HCT116 (cell line): ENCODE data around the gene DCAF15. TPM values are rescaled to one million over a fixed set of nuclear protein-coding genes. Genes with fewer than 3 reads are reported as not detected.
A peak's percentile ranks its signal among the peaks of the same experiment; 100 is the strongest.

Source experiments
- ATAC-seq: fragments of 200-7000 bp; cut with Tn5 transposase; 2 replicates; pipeline ENCODE4 v1.9.1; 2020; ENCODE audit warnings: mild to moderate bottlenecking, moderate library complexity
- BruUV-seq: library from RNA; stranded (reverse); fragments of 400-500 nt; replicated peaks from 2 replicates; lab custom pipeline; 2021; lab: Mats Ljungman, UMichigan
- CTCF ChIA-PET: fragments of 300-600 bp; sonication (Branson Sonifier 250); formaldehyde crosslinking; loops from one replicate; lab custom pipeline; 2021; ENCODE audit warnings: antibody characterized with exemption; lab: Charles Lee
- POLR2A ChIA-PET: fragments of 300-600, 350-600 bp; sonication (Branson Sonifier 250); formaldehyde crosslinking; loops from one replicate; lab custom pipeline; 2021; ENCODE audit warnings: antibody characterized with exemption; lab: Charles Lee
- RAD21 ChIA-PET, 2 experiments: fragments of 300-600 bp; sonication (Branson Sonifier 250); formaldehyde crosslinking; loops; one replicate each; lab custom pipeline; 2023; ENCODE audit warnings: low total read pairs in 2 of 2; ENCODE audit not compliant: uncharacterized antibody in 2 of 2, unreplicated experiment in 2 of 2, low non-redundant PET in 1 of 2; lab: Charles Lee
- DNase-seq: peaks from one replicate; pipeline ENCODE4 v3.0.0-alpha.2; 2010; ENCODE audit warnings: low read depth, low spot score
- H2AFZ ChIP-seq: fragments of 200-600 bp; shearing (Covaris generic), sonication (generic); 2 replicates; pipeline ENCODE4 v1.6.1; 2017; ENCODE audit warnings: low read depth, mixed run types, mixed read lengths, antibody characterized with exemption, low read length; ENCODE audit not compliant: poor library complexity, severe bottlenecking
- H3K27ac ChIP-seq: 2 replicates; pipeline ENCODE4 v1.5.1; 2012; ENCODE audit warnings: low read depth, low read length
- H3K27me3 ChIP-seq: fragments of 200-600 bp; sonication (generic); 2 replicates; pipeline ENCODE4 v1.6.1; 2016; ENCODE audit warnings: mixed run types, low read length, mixed read lengths; ENCODE audit not compliant: insufficient read depth
- H3K36me3 ChIP-seq, 2 experiments: fragments of 200-500 bp in 1 of 2; fragments of 200-600 bp in 1 of 2; sonication (Bioruptor generic) in 1 of 2; sonication (generic) in 1 of 2; 2 replicates each; pipeline versions ENCODE4 v1.5.1 to v1.6.1; 2014 to 2016; ENCODE audit warnings: low read length in 2 of 2, inconsistent platforms in 1 of 2, mixed read lengths in 1 of 2, mixed run types in 1 of 2; ENCODE audit not compliant: insufficient read depth in 2 of 2, control insufficient read depth in 1 of 2
- H3K4me1 ChIP-seq, 2 experiments: fragments of 200-600 bp in 1 of 2; sonication (generic) in 1 of 2; 2 replicates each; pipeline versions ENCODE4 v1.5.1 to v1.6.1; 2012 to 2017; ENCODE audit warnings: low read length in 2 of 2, inconsistent platforms in 1 of 2, mild to moderate bottlenecking in 1 of 2, mixed read lengths in 1 of 2, mixed run types in 1 of 2, moderate library complexity in 1 of 2; ENCODE audit not compliant: insufficient read depth in 2 of 2, control insufficient read depth in 1 of 2
- H3K4me2 ChIP-seq: fragments of 200-600 bp; sonication (generic); 2 replicates; pipeline ENCODE4 v1.6.1; 2017; ENCODE audit warnings: mixed run types, low read length, mixed read lengths
- H3K4me3 ChIP-seq, 2 experiments: fragments of 200-600 bp in 1 of 2; sonication (generic) in 1 of 2; replicated peaks in 1 of 2; 2 replicates each; pipeline ENCODE4 v1.5.1; 2011 to 2016; ENCODE audit warnings: low read length in 2 of 2, control low read depth in 1 of 2, low read depth in 1 of 2, mild to moderate bottlenecking in 1 of 2, mixed read lengths in 1 of 2, mixed run types in 1 of 2
- H3K79me2 ChIP-seq: fragments of 200-600 bp; sonication (generic); 2 replicates; pipeline ENCODE4 v1.6.1; 2017; ENCODE audit warnings: mild to moderate bottlenecking, mixed run types, low read length, moderate library complexity, mixed read lengths; ENCODE audit not compliant: insufficient read depth
- H3K9ac ChIP-seq: fragments of 200-600 bp; sonication (generic); 2 replicates; pipeline ENCODE4 v1.6.1; 2016; ENCODE audit warnings: low read length, mixed read lengths
- H3K9me2 ChIP-seq: fragments of 200-600 bp; sonication (generic), shearing (Covaris generic); 2 replicates; pipeline ENCODE4 v1.6.1; 2017; ENCODE audit warnings: mixed run types, mild to moderate bottlenecking, moderate library complexity; ENCODE audit not compliant: insufficient read depth
- H3K9me3 ChIP-seq, 2 experiments: fragments of 200-500 bp in 1 of 2; fragments of 200-600 bp in 1 of 2; sonication (Bioruptor generic) in 1 of 2; sonication (generic) in 1 of 2; 2 replicates each; pipeline ENCODE4 v1.6.1; 2014 to 2017; ENCODE audit warnings: low read length in 2 of 2, mixed read lengths in 2 of 2, inconsistent platforms in 1 of 2, low read depth in 1 of 2, mild to moderate bottlenecking in 1 of 2, mixed run types in 1 of 2, moderate library complexity in 1 of 2; ENCODE audit not compliant: control insufficient read depth in 1 of 2, insufficient read depth in 1 of 2
- H4K20me1 ChIP-seq: fragments of 200-600 bp; sonication (generic), shearing (Covaris generic); 2 replicates; pipeline ENCODE4 v1.6.1; 2017; ENCODE audit warnings: mixed run types, mild to moderate bottlenecking, moderate library complexity; ENCODE audit not compliant: insufficient read depth
- EZH2 ChIP-seq: fragments of 200-600 bp; sonication (generic); IDR thresholded peaks from 2 replicates; pipeline ENCODE4 v1.6.1; 2017; ENCODE audit warnings: antibody characterized with exemption, mixed run types
- FOSL1 ChIP-seq: IDR thresholded peaks from 2 replicates; pipeline ENCODE4 v1.6.1; 2012; ENCODE audit warnings: low read depth
- POLR2AphosphoS5 ChIP-seq: IDR thresholded peaks from 2 replicates; pipeline ENCODE4 v1.6.1; 2011; ENCODE audit warnings: mild to moderate bottlenecking, low read depth, low read length, moderate library complexity
- SIN3A ChIP-seq: IDR thresholded peaks from 2 replicates; pipeline ENCODE4 v1.6.1; 2012; ENCODE audit warnings: low read depth
- YY1 ChIP-seq: IDR thresholded peaks from 2 replicates; pipeline ENCODE4 v1.6.1; 2011; ENCODE audit warnings: low read length, low read depth, moderate library complexity, mild to moderate bottlenecking; ENCODE audit not compliant: insufficient replicate concordance; ENCODE audit errors: extremely low read depth
- ZNF274 ChIP-seq: fragments of 200-500 bp; sonication (Bioruptor generic); IDR thresholded peaks from 2 replicates; pipeline ENCODE4 v1.6.1; 2014; ENCODE audit warnings: mild to moderate bottlenecking, low read depth, low read length, inconsistent platforms
- intact Hi-C: fragments of 100-400 bp; cut with micrococcal nuclease; formaldehyde crosslinking; loops from 2 replicates; pipeline ENCODE4 v1.10.0; 2022
- total RNA-seq: library from RNA; stranded (reverse); gene quantifications from one replicate; pipeline ENCODE4 v1.2.1, GENCODE V29; 2021; ENCODE audit not compliant: unreplicated experiment
- TF ChIP-seq, protein P1 (sequence below): IDR thresholded peaks from 2 replicates; pipeline ENCODE4 v1.6.1; 2012; ENCODE audit warnings: low read depth
- TF ChIP-seq, protein P2 (sequence below): IDR thresholded peaks from 2 replicates; pipeline ENCODE4 v1.6.1; 2011; ENCODE audit warnings: mild to moderate bottlenecking, low read length, moderate library complexity; ENCODE audit not compliant: insufficient replicate concordance; ENCODE audit errors: extremely low read depth

DCAF15 gene
- total RNA-seq, 1 experiment from 2014 or later: 46.2 TPM

DNA sequence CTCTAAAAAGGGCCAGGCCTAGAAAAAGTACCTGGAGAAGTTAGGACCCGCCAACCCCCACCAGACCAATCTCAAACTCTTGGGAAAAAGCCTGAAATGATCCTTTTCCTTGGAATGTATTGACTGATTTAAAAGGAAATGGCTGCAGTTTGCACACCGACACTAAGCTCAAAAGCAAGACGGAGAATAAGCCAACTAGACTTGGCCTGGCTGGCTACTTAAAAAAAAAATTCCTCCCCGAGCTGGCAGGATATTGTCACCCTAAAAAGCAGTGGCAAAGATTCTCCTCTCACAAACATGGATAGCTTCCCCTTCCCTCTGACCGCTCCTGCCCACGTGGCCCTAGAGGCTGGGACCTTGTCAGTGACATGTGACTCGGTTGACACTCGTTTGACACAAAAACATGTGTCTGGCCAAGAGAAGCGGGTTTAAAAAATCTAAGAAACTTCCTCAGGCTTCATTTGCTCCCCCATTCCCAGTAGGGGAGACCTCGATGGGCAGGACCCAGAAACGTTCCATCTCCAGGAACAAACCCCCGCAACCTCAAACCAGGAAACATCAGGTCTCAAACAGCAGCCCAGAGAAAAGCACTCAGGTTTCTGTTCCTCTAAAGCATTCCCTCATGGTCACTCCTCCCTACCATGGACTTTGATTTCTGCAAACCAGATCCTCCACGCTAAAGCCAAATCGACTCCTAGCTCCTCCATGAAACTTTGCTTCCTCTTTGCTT, 52.5 kb downstream of the DCAF15 start:
- peak overlapping the region in 1 of 2 experiments; percentile 76; a peak in 1 of 4 replicates for H3K4me3 ChIP-seq
- H3K27ac ChIP-seq: no peak overlapping the region
- RAD21 ChIA-PET: no interaction called here
- intact Hi-C loops: loop anchor here (2.0 kb wide), 1 partner anchor 52 kb away; the partner anchor contains the start of gene DCAF15
- H3K4me1 ChIP-seq: peaks cover 5 to 26% of the 10 kb centered on the region in 2 experiments; a peak in 3 of 4 replicates
- H4K20me1 ChIP-seq: no peaks in the 10 kb centered on the region
- no peaks in the 10 kb centered on the region for H3K9me2 ChIP-seq
- POLR2A ChIA-PET: no interaction called here
- H2AFZ ChIP-seq: no peak overlapping the region
- BruUV-seq: no TSS peak
- ATAC-seq (no peak), DNase-seq (no peak)
- TF ChIP-seq FOSL1: no peak
- no peak for TF ChIP-seq YY1
- TF ChIP-seq, protein P1, sequence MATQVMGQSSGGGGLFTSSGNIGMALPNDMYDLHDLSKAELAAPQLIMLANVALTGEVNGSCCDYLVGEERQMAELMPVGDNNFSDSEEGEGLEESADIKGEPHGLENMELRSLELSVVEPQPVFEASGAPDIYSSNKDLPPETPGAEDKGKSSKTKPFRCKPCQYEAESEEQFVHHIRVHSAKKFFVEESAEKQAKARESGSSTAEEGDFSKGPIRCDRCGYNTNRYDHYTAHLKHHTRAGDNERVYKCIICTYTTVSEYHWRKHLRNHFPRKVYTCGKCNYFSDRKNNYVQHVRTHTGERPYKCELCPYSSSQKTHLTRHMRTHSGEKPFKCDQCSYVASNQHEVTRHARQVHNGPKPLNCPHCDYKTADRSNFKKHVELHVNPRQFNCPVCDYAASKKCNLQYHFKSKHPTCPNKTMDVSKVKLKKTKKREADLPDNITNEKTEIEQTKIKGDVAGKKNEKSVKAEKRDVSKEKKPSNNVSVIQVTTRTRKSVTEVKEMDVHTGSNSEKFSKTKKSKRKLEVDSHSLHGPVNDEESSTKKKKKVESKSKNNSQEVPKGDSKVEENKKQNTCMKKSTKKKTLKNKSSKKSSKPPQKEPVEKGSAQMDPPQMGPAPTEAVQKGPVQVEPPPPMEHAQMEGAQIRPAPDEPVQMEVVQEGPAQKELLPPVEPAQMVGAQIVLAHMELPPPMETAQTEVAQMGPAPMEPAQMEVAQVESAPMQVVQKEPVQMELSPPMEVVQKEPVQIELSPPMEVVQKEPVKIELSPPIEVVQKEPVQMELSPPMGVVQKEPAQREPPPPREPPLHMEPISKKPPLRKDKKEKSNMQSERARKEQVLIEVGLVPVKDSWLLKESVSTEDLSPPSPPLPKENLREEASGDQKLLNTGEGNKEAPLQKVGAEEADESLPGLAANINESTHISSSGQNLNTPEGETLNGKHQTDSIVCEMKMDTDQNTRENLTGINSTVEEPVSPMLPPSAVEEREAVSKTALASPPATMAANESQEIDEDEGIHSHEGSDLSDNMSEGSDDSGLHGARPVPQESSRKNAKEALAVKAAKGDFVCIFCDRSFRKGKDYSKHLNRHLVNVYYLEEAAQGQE: no peak
- TF ChIP-seq, protein P2, sequence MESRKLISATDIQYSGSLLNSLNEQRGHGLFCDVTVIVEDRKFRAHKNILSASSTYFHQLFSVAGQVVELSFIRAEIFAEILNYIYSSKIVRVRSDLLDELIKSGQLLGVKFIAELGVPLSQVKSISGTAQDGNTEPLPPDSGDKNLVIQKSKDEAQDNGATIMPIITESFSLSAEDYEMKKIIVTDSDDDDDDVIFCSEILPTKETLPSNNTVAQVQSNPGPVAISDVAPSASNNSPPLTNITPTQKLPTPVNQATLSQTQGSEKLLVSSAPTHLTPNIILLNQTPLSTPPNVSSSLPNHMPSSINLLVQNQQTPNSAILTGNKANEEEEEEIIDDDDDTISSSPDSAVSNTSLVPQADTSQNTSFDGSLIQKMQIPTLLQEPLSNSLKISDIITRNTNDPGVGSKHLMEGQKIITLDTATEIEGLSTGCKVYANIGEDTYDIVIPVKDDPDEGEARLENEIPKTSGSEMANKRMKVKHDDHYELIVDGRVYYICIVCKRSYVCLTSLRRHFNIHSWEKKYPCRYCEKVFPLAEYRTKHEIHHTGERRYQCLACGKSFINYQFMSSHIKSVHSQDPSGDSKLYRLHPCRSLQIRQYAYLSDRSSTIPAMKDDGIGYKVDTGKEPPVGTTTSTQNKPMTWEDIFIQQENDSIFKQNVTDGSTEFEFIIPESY: no peak
- TF ChIP-seq ZNF274: no peak
- no peak for TF ChIP-seq EZH2
- TF ChIP-seq SIN3A: no peak
- TF ChIP-seq POLR2AphosphoS5: no peak
- H3K9me3 ChIP-seq: peaks cover 0 to under 1% of the 10 kb centered on the region in 2 experiments; a peak in 2 of 4 replicates
- H3K9ac ChIP-seq: no peak overlapping the region
- H3K27me3 ChIP-seq: no peaks in the 10 kb centered on the region
- H3K4me2 ChIP-seq: peak overlapping the region; percentile 97
- peaks cover 8% of the 10 kb centered on the region; the same call in 1 of the 2 replicates for H3K79me2 ChIP-seq
- H3K36me3 ChIP-seq: no peaks in the 10 kb centered on the region
- CTCF ChIA-PET: no interaction called here
